Measurements from ENCODE around the gene SPARC.

SPARC gene

GRCh38 chr5:151679421-151680155, 7.1 kb downstream of the SPARC start:
- no peak for DNase-seq (ENCODE audit: low read depth in 2 of 2)

DNA sequence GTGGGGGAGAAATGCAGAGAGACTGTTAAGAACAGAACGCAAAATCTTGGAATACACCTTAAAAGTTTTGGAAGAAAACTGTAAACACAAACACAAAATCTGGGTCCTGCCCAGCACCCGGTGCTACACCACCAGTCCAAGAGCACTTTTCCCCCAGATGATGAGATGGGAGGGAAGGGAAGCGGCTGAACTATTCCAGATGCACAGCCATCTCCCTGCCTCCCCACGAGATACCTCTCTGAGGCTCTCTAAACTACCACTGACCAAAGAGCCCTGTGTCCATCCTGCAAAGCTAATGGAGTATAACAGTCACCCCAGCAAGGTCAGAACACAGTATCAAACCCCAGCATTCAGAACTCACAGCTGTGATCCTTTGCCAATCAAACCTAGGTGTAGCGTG, 8.0 kb downstream of the SPARC start:
- no peak for DNase-seq (ENCODE audit: low read depth in 2 of 2)

DNA sequence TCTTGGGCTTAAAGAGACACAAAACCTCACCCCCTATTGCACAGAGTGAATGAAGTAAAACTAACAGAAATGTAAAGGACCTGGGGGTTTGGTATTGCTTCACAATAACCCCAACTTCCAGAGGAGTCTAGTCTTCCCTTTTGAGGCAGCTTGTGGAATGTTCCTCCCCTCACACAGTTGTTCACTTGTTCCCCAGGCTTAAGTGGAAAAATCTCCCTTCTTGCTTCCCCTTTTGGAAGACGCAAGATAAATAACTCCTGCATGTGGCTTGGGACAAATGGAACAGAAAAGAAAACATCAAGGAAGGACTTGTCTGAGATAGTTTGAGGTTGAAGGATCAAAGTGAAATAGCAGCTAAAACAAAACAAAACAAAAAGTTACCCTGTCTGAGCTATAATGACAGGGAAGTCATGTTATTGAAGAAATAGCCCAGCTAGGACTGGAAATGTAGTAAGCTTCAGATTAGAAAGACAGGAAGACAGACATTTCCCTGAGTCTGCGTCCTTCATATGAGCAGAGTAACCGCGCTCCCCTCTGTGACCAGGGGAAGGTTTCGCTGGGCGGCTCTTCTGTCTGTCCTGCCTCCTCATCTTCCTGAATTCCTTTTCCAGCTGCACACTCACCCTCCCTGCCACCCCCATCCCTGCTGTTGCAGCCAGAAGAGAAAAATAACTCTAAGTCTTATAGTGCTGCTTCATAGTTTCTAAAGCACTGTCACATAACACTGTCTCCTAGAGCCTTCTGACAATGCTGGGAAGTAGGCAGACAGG, 8.8 kb downstream of the SPARC start:
- no peak for DNase-seq (ENCODE audit: low read depth in 2 of 2)

DNA sequence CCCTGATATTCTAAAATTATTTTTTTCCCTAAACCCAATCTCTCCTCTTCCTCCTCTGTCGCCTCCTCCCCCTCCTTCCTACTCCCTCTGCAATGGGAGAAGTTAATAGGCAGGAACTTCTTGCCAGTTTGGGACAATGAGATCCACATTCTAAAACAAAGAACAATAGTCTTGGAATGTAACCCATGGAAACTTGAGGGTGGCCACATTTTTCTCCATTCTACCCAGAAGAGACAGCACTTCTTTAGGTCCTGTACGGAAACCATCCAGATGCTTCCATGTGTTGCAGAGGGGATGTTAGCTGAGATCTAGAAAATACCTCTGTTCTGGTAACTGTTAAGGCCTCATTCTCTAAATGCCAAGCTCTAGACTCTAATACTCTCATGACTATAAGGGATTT, 10.0 kb downstream of the SPARC start:
- no peak for DNase-seq (ENCODE audit: low read depth in 2 of 2)

- DNase-seq (ENCODE audit: low read depth in 2 of 2) = no peak
Measured at GRCh38 chr5:151676314-151676712, 10.4 kb downstream of the SPARC start.

DNA sequence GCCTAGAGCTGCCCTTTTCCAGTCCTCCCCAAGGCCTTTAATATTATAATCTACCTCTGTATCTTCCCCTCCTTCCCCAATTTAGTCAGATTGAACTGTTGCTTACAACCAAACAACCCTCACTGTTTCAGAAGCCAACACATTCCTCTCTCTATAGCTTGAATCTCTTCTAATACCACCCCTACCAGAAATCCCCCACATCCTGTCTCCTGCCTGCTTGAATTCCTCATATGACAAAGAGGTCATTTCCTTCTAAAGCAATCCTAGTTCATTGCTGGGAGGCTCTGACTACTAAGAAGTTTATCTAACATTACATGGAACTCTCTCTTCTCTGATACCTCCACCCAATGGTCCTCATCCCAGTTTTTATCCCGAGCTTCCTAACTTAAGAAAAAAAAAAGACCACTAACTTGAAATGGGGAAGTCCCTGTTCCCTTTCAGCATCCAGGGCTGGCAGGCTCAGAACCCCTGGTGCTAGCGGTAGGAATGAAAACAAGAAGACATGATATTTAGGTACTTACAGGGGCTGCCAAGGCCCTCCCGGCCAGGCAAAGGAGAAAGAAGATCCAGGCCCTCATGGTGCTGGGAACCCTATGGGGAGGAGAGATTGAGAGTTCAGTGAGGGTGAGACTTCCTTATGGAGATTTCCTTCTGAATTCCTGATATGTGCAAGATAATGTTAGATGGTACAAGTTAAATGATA, 11.0 kb downstream of the SPARC start:
- DNase-seq (ENCODE audit: low read depth in 2 of 2) = no peak

- no peak for DNase-seq (ENCODE audit: low read depth in 2 of 2)
Measured at GRCh38 chr5:151674626-151675610, 11.8 kb downstream of the SPARC start.

GRCh38 chr5:151673421-151673820, 13.3 kb downstream of the SPARC start:
- no peak for DNase-seq (ENCODE audit: low read depth in 2 of 2)

DNA sequence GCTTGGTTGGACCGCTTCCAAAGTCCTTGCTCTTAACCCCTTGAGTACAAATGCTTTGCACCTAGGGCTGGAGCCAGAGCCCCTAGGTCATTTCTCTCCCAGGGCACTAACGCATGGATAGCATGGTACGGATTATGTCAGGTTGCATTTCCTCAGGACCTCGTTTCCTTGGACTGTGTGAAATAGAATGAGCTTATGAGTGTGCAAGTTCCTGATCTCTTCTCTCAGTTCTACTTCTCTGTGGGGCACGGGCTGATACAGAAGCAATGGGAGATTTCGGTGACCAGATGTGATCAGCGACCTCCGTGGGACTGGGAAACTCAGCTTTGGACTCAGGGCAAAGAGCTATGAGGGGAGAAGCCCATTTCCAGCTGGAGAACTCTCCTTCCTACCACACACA, 14.2 kb downstream of the SPARC start:
- no peak for DNase-seq (ENCODE audit: low read depth in 2 of 2)

DNA sequence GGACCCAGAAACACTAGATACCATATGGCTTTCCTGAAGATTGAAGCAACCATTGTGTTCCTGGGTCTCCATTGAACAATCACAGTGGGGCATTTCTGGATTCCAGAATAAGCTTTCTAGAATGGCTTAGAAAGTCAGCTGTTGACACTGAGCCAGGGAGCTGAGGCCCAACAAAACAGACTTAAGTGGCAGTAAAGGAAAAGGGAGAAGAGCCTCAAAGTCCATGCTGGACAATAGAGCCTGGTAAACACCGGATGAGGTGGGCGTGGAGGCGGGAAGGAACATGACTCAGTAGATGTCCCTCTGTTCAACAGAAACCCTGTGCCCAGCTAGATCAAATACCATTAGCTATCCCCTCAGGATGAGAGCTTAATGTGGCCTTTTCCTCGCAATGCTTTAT, 14.8 kb downstream of the SPARC start:
- no peak for DNase-seq (ENCODE audit: low read depth in 2 of 2)

GRCh38 chr5:151670953-151671636, 15.6 kb downstream of the SPARC start:
- no peak for DNase-seq (ENCODE audit: low read depth in 2 of 2)

DNA sequence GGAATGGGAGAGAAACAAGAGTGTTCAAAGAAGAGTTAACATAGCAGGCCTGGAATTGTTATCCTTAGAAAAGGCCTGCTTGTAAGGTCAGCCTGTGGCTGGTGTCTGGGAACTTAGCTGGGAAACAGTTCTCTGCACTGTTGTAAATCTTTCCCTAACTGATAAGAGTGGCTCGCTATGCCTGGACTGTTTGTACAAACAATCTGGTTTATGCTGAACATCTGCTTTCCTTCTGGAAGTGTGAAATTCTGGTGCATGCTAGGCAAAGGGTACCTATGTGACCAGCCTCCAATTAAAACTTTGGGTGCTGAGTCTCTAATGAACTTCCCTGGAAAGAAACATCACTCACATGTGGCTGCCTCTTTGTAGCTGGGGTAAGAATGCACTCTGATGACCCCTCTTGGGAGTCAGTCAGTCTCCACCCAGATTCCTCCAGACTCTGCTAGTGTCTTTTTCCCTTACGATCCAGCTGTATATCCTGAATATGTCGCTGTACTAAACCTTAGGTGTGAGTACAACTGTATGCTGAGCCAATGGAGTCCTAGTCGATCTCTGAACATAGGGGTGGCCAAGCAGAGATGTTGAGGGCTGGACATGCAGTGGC, 16.5 kb downstream of the SPARC start:
- DNase-seq (ENCODE audit: low read depth in 2 of 2) = no peak

GRCh38 chr5:151667083-151667482, 19.6 kb downstream of the SPARC start:
- DNase-seq (ENCODE audit: low read depth in 2 of 2) = no peak

GRCh38 chr5:151665613-151666012, 21.1 kb downstream of the SPARC start:
- DNase-seq (ENCODE audit: low read depth in 2 of 2) = no peak

- DNase-seq (ENCODE audit: low read depth in 2 of 2) = no peak
Measured at GRCh38 chr5:151664694-151665585, 21.8 kb downstream of the SPARC start.

- DNase-seq (ENCODE audit: low read depth in 2 of 2) = no peak
Measured at GRCh38 chr5:151663617-151664293, 23.0 kb downstream of the SPARC start.

DNA sequence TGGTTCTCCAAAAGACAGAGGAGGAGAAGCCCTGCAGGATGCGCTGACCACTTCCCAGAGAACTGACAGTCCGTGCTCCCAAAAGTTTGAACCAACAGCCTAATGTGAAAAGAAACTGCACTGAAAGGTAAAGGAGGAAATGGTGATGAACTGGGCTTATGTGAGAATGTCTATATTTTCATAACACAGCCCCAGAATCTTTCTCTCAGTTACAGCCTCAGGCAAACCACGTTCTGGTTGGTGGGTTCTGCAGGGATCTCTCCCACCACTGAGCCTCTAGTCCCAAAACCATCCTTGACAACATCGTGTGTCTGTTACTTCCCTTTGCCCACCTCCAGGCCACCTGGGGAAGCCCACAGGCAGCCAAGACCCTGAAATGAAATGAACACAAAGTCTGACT, 23.9 kb downstream of the SPARC start:
- no peak for DNase-seq (ENCODE audit: low read depth in 2 of 2)

DNA sequence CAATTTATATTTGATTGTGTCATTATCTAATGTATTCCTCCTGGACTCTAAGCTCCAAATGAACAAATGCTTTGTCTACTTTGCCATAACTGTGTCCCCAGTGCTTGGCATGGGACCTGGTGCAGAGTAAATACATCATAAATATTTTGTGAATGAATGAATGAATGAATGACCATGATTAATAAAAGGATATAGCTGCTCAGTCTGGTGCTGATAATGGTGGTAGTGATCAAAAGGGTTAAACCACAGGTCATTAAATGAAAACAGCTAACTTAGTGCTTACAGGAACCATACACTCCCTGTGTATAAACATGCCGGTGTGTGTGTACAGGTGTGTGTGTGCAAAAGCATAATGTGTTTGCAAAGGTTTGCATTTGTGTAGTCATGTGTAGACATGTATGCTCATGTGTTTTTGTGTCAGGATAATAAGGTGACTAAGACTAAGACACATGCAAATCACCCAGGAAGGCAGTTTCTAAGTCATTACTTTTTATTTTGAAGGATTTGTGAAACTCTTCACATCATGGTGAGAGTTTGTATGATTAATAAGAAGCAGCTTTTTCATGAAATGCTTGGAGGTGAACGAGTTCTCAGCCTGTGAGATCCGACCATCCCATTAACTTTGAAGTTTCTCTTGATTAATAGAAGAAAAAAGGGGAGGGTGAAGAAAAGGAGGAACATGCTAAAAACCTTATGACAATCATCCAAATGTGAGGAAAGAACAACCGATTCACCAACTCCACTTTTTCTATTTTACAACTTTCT, 24.6 kb downstream of the SPARC start:
- DNase-seq (ENCODE audit: low read depth in 2 of 2) = no peak
